ENCODE results near the gene EIF5B. TPM values are rescaled to one million over a fixed set of nuclear protein-coding genes. Genes with fewer than 3 reads are reported as not detected.

EIF5B gene
- total and polyA plus RNA-seq, 7 donors: 15.0 to 44.3 (median 32.7) TPM

Other genes with a start within 250 kb of the EIF5B start
- gene C2orf15, start 195.7 kb upstream of the EIF5B start, total RNA-seq: not detected
- 1 to 10 TPM; 2.4 to 2.8 (median 2.5) TPM for gene C2orf15, start 195.7 kb upstream of the EIF5B start, polyA plus RNA-seq
- gene TSGA10, start 182.4 kb upstream of the EIF5B start, total RNA-seq: 1 to 10 TPM; 1.4 to 8.4 (median 3.8) TPM
- gene TSGA10, start 182.4 kb upstream of the EIF5B start, polyA plus RNA-seq: 1 to 10 TPM; 1.8 to 2.5 (median 2.3) TPM
- gene LIPT1, start 182.4 kb upstream of the EIF5B start, total RNA-seq: 1 to 10 TPM; 4.8 to 9.5 (median 7.4) TPM
- 1 to 10 TPM; 3.9 to 9.0 (median 5.1) TPM for gene LIPT1, start 182.4 kb upstream of the EIF5B start, polyA plus RNA-seq
- 10 to 100 TPM; 18.3 to 30.9 (median 23.5) TPM for gene MITD1, start 156.3 kb upstream of the EIF5B start, total RNA-seq
- gene MITD1, start 156.3 kb upstream of the EIF5B start, polyA plus RNA-seq: 10 to 100 TPM; 25.7 to 37.1 (median 31.8) TPM
- 10 to 100 TPM; 36.4 to 40.5 (median 38.1) TPM for gene MRPL30, start 156.2 kb upstream of the EIF5B start, total RNA-seq
- 10 to 100 TPM; 21.0 to 29.4 (median 21.6) TPM for gene MRPL30, start 156.2 kb upstream of the EIF5B start, polyA plus RNA-seq
- gene LYG2, start 81.7 kb upstream of the EIF5B start, total RNA-seq: not detected
- not detected for gene LYG2, start 81.7 kb upstream of the EIF5B start, polyA plus RNA-seq
- 1 to 10 TPM in 1 of 4 donors, under 1 TPM in 1, not detected in 2; 0.71 to 1.2 TPM for gene LYG1, start 36.2 kb upstream of the EIF5B start, total RNA-seq
- 1 to 10 TPM in 1 of 3 donors, not detected in 2; 2.0 TPM for gene LYG1, start 36.2 kb upstream of the EIF5B start, polyA plus RNA-seq
- 10 to 100 TPM; 26.0 to 41.3 (median 33.8) TPM for gene TXNDC9, start 1.1 kb upstream of the EIF5B start, total RNA-seq
- gene TXNDC9, start 1.1 kb upstream of the EIF5B start, polyA plus RNA-seq: 10 to 100 TPM; 31.3 to 57.6 (median 33.0) TPM
- gene REV1, start 152.6 kb downstream of the EIF5B start, total RNA-seq: 10 to 100 TPM; 41.7 to 73.1 (median 46.7) TPM
- gene REV1, start 152.6 kb downstream of the EIF5B start, polyA plus RNA-seq: 10 to 100 TPM in 1 of 3 donors, 1 to 10 TPM in 2; 7.2 to 16.2 (median 7.2) TPM

Data from sigmoid colon (tissue), 7 donors.